ENCODE data around the gene FBXW7. TPM values are rescaled to one million over a fixed set of nuclear protein-coding genes. Genes with fewer than 3 reads are reported as not detected.

Gene FBXW7
- total and polyA plus RNA-seq, 2 of the 13 experiments (the other 11 are each of a cell fraction or from before 2014, with no cell fraction given), result 5.0 to 40.9 TPM

DNA sequence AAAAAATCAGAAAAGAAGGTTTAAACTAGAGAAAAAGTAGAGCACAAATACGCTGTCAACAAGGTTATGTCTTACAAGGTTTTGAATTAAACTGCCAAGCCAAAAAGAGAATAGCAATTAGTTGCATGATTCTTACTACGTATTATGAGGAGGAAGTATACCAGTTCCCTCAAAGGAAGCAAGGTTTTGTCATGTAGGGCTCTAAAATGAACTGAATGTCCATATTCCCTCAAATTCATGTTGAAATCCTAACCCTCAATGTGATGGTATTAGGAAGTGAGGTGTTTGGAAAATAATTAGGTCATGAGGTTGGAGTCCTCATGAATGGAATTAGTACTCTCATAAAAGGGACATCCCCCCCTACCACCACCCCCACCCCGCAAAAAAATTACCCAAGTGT lies 201.0 kb downstream of the FBXW7 start:
- FAIRE-seq (no peak), ATAC-seq (no peak), DNase-seq (ENCODE audit: low spot score) (no peak)
- CTCF ChIA-PET (ENCODE audit: low intra/inter-chr PET ratio, low total read pairs), result no interaction called here
- Histone ChIP-seq H3K9me3 (ENCODE audit: low read length) (no peaks in the 10 kb centered on the region), H4K20me1 (ENCODE audit: insufficient read depth, low read length) (no peaks in the 10 kb centered on the region), H3K79me2 (ENCODE audit: insufficient read depth, low read length) (no peaks in the 10 kb centered on the region), H3K4me3 (replicated peaks in 1 of 3; ENCODE audit: insufficient read depth in 1 of 3, low read depth in 2 of 3, low read length in 3 of 3) (no peak overlapping the region), H3K27ac (ENCODE audit: extremely low read length, insufficient read depth, low read length) (no peak overlapping the region), H3K4me1 (ENCODE audit: insufficient read depth, low read length) (no peaks in the 10 kb centered on the region), H2AFZ (ENCODE audit: low read length) (no peak overlapping the region), H3K36me3 (replicated peaks in 1 of 2; ENCODE audit: control insufficient read depth in 1 of 2, insufficient read depth in 2 of 2, low read length in 2 of 2) (no peaks in the 10 kb centered on the region; a peak in 3 of 5 replicates), H3K4me2 (ENCODE audit: low read depth, low read length) (no peak overlapping the region), H3K9ac (ENCODE audit: insufficient read depth, low read depth, low read length) (no peak overlapping the region), H3K27me3 (ENCODE audit: control insufficient read depth in 1 of 2, insufficient read depth in 2 of 2, low read length in 2 of 2) (no peaks in the 10 kb centered on the region)
- TF ChIP-seq, protein P1, sequence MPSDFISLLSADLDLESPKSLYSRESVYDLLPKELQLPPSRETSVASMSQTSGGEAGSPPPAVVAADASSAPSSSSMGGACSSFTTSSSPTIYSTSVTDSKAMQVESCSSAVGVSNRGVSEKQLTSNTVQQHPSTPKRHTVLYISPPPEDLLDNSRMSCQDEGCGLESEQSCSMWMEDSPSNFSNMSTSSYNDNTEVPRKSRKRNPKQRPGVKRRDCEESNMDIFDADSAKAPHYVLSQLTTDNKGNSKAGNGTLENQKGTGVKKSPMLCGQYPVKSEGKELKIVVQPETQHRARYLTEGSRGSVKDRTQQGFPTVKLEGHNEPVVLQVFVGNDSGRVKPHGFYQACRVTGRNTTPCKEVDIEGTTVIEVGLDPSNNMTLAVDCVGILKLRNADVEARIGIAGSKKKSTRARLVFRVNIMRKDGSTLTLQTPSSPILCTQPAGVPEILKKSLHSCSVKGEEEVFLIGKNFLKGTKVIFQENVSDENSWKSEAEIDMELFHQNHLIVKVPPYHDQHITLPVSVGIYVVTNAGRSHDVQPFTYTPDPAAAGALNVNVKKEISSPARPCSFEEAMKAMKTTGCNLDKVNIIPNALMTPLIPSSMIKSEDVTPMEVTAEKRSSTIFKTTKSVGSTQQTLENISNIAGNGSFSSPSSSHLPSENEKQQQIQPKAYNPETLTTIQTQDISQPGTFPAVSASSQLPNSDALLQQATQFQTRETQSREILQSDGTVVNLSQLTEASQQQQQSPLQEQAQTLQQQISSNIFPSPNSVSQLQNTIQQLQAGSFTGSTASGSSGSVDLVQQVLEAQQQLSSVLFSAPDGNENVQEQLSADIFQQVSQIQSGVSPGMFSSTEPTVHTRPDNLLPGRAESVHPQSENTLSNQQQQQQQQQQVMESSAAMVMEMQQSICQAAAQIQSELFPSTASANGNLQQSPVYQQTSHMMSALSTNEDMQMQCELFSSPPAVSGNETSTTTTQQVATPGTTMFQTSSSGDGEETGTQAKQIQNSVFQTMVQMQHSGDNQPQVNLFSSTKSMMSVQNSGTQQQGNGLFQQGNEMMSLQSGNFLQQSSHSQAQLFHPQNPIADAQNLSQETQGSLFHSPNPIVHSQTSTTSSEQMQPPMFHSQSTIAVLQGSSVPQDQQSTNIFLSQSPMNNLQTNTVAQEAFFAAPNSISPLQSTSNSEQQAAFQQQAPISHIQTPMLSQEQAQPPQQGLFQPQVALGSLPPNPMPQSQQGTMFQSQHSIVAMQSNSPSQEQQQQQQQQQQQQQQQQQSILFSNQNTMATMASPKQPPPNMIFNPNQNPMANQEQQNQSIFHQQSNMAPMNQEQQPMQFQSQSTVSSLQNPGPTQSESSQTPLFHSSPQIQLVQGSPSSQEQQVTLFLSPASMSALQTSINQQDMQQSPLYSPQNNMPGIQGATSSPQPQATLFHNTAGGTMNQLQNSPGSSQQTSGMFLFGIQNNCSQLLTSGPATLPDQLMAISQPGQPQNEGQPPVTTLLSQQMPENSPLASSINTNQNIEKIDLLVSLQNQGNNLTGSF (CRISPR knock-in tag; IDR thresholded peaks at IDR 0.05), result no peak
- no peak for TF ChIP-seq POLR2AphosphoS2 (IDR thresholded peaks at IDR 0.05; ENCODE audit: low read depth, low read length)
- TF ChIP-seq ZNF205 (CRISPR knock-in tag; IDR thresholded peaks at IDR 0.05), result no peak
- TF ChIP-seq, protein P2, sequence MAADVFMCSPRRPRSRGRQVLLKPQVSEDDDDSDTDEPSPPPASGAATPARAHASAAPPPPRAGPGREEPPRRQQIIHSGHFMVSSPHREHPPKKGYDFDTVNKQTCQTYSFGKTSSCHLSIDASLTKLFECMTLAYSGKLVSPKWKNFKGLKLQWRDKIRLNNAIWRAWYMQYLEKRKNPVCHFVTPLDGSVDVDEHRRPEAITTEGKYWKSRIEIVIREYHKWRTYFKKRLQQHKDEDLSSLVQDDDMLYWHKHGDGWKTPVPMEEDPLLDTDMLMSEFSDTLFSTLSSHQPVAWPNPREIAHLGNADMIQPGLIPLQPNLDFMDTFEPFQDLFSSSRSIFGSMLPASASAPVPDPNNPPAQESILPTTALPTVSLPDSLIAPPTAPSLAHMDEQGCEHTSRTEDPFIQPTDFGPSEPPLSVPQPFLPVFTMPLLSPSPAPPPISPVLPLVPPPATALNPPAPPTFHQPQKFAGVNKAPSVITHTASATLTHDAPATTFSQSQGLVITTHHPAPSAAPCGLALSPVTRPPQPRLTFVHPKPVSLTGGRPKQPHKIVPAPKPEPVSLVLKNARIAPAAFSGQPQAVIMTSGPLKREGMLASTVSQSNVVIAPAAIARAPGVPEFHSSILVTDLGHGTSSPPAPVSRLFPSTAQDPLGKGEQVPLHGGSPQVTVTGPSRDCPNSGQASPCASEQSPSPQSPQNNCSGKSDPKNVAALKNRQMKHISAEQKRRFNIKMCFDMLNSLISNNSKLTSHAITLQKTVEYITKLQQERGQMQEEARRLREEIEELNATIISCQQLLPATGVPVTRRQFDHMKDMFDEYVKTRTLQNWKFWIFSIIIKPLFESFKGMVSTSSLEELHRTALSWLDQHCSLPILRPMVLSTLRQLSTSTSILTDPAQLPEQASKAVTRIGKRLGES (CRISPR knock-in tag; IDR thresholded peaks at IDR 0.05; ENCODE audit: borderline replicate concordance), result no peak
- no peak for TF ChIP-seq FOXK2 (IDR thresholded peaks at IDR 0.05)
- no peak for TF ChIP-seq NCOA5 (CRISPR knock-in tag; IDR thresholded peaks at IDR 0.05)
- TF ChIP-seq, protein P3, sequence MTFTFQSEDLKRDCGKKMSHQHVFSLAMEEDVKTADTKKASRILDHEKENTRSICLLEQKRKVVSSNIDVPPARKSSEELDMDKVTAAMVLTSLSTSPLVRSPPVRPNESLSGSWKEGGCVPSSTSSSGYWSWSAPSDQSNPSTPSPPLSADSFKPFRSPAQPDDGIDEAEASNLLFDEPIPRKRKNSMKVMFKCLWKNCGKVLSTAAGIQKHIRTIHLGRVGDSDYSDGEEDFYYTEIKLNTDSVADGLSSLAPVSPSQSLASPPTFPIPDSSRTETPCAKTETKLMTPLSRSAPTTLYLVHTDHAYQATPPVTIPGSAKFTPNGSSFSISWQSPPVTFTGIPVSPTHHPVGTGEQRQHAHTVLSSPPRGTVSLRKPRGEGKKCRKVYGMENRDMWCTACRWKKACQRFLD (CRISPR knock-in tag; IDR thresholded peaks at IDR 0.05; ENCODE audit: borderline replicate concordance), result no peak
- no peak for TF ChIP-seq RFX3 (CRISPR knock-in tag; IDR thresholded peaks at IDR 0.05)
- TF ChIP-seq, protein P4, sequence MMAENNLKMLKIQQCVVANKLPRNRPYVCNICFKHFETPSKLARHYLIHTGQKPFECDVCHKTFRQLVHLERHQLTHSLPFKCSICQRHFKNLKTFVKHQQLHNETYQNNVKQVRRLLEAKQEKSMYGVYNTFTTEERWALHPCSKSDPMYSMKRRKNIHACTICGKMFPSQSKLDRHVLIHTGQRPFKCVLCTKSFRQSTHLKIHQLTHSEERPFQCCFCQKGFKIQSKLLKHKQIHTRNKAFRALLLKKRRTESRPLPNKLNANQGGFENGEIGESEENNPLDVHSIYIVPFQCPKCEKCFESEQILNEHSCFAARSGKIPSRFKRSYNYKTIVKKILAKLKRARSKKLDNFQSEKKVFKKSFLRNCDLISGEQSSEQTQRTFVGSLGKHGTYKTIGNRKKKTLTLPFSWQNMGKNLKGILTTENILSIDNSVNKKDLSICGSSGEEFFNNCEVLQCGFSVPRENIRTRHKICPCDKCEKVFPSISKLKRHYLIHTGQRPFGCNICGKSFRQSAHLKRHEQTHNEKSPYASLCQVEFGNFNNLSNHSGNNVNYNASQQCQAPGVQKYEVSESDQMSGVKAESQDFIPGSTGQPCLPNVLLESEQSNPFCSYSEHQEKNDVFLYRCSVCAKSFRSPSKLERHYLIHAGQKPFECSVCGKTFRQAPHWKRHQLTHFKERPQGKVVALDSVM (CRISPR knock-in tag; IDR thresholded peaks at IDR 0.05), result no peak
- no peak for TF ChIP-seq TEAD3 (CRISPR knock-in tag; optimal IDR thresholded peaks at IDR 0.05; ENCODE audit: borderline replicate concordance)
- TF ChIP-seq, protein P5, sequence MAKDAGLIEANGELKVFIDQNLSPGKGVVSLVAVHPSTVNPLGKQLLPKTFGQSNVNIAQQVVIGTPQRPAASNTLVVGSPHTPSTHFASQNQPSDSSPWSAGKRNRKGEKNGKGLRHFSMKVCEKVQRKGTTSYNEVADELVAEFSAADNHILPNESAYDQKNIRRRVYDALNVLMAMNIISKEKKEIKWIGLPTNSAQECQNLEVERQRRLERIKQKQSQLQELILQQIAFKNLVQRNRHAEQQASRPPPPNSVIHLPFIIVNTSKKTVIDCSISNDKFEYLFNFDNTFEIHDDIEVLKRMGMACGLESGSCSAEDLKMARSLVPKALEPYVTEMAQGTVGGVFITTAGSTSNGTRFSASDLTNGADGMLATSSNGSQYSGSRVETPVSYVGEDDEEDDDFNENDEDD (CRISPR knock-in tag; IDR thresholded peaks at IDR 0.05; ENCODE audit: borderline replicate concordance), result no peak
- POLR2A ChIA-PET, result no interaction called here
- in situ Hi-C loops (cut with HindIII; ENCODE audit: extremely low pct_ligation_motif_present, low pct_unique_long_range_greater_than_20kb), result no loop called here
- BruUV-seq (replicated peaks), result no TSS peak
- 64% methylated on average over 3 of the region's 3 CpGs for WGBS (ENCODE audit: low lambda C conversion rate)
- intact Hi-C loops (cut with micrococcal nuclease; ENCODE audit: unreplicated experiment), result no loop called here

Measured in HepG2 (cell line).